SK-N-DZ (cell line): Measurements from ENCODE around the gene GSTO2.
A peak's percentile ranks its signal among the peaks of the same experiment; 100 is the strongest.

Experiments
- DNase-seq: peaks from one replicate; pipeline ENCODE4 v3.0.0-alpha.2; 2015; ENCODE audit warnings: low spot score

Gene GSTO2

DNA sequence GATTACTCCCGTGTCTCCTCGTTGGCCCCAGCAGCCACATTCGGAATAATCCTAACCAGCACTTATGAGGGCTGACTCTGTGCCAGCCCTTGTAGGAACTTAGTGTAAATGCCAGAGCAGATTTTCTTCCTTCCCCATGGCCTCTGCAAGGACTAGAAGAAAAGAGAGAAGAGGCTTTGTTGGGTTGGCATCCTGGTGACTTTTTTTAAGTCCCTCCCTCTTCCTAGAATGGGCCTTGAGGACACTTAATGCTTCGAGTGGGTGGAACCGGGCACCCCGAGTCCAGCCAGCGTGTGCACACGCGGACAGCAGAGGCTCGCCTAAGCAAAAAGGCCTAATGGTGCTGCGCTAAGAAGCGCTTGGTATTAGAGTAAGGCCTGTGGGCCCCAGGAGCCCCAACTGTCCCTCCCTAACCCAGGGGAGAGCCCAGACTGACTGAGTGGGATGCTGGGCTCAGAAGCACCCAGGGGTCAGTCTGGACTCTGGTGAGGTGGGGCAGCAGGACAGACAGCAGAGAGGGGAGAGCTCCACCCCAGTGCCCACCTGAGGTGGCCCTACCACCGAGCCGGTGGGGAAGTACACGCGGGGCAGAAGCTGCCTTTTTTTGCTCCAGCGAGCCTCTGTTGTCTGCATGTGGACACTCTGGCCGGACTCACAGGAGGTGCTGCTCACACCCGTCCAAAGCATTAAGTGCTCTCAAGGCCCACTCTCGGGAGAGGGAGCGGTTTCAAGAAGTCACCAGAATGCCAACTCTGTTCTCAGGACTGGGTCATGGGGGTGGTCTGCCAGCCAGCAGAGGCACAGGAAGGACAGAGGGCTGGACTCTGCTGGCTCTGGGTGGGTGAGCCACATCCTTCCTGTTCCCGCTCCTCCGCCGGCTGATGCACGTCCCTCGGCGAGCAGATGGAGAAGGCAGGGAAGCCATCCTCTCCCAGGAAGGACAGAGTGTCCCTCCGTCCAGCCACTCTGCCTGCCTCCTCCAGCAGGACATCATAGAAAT lies 56.8 kb downstream of the GSTO2 start:
- DNase-seq: no peak

DNA sequence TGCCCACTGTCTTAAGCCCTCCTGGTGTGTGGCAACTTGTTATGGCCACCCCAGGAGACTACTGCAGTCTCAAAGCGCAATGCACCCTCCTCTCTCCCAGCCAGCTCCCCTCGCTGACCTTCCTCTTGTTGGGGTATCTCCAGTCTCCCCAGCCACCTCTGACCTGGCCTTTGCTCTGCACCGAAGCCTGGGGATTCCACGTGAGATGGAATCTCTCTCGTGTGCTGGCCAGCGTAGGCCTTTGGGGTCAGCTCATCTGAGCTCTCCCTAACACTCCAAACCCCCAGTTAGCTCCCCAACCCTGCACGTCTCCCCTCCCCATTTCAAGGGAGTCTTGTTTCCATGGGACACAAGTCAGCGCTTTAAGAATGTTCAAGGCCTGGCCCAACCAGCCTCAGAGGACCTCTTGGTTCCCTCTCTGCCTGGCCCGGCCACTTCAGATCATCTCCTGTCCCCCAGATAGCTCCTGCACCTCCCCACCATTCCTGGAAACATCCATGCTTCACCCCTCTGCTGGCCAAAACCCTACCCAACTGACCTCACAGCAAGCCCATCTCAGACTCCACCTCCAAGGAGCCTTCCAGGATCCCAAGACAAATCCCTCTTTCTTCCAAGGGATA lies 58.1 kb downstream of the GSTO2 start:
- DNase-seq: no peak

DNA sequence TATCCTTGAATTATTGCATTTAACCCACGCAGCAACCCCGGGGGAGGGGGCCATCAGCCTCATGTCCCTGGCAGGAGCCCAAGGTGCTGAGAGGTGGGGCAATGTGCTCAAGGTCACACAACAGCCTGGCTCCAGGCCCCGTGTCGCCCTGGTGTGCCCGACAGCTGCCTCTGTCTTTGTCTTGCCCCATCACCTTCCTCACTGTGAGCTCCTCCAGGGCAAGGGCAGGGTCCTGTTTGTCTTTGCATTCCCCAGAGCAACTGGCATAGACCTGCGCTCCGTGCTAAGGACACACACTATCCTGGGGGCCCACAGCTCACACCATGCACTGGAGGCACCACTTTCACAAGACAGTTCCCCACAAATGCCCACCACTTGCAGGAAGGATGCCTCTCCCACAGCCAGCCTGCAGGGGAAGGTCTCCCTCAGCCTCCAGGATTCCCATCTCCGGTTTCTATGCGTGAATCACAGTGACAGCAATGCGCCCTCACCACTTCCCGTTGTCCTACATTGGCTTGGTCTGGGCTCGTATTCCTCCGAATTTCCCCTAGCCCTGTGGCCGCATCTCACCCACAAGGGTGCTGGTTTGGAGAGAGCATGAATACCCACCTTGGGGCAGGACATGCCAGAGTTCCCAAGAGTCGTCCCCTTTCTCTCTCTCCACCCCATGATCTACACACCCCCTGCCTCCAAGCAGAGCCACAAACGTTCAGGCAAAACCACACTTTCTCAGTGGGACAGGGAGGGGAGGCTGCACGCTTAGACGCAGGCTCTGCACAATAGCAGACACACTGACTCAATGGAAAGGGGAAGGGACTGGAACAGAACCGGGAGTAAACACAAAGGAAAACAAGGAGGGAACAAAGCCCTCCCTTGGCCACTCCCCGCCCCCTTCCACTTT lies 59.0 kb downstream of the GSTO2 start:
- DNase-seq: no peak

DNA sequence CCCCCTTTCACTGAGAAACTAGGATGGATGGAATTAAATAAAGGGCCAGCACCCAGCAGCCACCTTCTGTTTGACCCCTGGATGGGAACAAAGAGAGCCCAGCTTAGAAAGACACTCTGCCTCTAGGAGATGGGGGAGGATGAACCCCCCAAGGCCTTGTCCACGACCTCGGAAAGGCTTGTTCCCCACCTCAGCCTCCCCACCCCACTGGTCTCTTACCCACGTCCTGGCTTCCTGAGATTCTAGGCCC lies 59.6 kb downstream of the GSTO2 start:
- DNase-seq: no peak

DNA sequence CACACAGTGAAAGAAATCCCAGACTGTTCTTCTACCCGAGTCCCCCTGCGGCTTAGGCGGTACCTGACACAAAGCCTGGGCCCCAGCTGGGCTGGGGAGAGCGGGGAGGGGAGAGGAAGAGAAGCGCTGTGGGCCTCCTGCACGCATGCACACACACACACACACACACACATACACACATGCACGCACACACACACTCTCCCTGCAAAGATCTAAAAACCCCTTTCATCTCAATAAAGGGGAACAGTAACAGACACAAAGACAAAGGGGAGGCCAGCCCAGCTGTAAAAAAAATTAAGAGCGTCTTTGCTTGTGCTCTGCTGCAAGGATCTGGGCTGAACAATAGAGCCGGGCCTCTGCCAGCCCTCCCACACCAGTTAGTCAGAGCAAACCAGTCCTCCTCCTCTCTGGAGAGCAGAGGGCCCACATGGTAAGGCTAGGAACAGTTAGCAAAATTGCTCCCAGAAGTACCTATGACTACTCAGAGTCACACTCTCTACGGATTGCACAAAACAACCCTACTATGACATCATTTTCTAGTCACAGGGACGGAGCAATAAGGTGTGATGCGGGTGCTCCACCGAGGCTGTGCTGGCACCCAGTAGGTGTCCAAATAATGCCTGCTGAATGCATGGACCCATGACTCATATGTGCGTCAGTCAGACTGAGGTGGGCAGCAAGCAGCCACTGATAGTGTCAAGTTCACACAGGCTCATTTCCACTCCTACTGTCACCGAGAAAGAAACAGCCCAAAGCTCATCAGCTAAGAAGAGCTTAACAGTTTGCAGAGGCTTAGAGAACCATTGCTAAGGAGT lies 60.1 kb downstream of the GSTO2 start:
- DNase-seq: no peak

DNA sequence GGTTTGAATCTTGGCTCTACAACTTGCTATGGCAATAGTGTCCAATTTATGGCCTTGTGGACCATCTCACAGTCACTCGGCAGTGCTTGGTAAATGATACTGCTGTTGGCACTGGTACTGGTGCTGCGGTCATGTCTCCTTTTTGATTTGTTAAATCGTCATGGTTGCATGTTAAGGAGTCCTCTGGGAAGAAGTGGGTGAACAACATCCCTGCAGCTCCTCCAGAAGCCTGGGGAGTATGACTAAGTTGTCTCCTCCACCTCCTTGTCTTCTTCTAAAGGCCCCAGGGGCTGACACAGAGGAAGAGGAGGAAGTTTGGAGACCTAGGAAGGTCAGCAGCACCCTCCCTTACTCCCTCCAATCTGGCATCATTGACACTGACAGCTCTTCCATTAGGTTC lies 60.8 kb downstream of the GSTO2 start:
- DNase-seq: no peak

DNA sequence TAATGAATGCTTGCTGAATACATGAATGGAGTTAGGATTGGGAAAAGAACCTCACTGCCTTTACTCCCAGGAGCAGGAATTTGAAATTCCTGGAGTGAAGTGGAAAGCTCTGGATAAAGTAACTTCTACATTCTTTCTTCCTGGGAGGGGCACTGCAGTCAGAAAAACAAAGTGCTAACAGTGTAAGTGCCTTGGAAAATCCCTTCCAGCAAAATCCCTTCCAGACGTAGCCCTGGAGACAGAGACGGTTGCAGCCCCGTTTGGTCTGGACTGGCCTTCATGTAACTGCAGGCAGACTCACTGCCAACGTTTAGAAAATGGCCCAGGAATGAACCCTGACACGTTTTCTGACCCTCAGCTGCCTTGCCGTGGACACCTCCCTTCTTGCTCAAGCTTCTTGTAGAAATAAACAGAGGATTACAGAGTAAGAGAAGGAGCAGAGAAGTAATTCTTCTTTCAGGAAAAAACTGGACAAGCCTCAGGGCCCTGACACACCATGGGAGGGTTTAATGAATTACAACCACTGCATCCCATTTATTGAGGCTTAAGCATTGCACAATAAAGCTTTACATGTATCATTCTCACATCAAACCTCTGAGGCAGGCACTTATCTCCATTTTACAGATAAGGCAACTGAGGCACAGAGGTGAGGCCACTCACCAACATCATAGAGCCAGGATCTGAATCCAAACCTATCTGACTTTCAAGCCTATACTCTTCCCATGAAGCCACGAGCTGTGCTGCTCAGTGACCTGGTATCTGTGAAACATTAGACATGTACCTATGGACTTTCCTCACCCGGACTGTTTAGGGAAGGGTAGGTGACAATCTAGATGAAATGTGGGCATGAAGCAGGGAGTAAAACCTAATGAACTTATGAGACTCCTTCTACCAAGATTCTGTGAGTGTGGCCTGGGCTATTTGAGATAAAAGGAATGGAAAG lies 61.5 kb downstream of the GSTO2 start:
- no peak for DNase-seq

DNA sequence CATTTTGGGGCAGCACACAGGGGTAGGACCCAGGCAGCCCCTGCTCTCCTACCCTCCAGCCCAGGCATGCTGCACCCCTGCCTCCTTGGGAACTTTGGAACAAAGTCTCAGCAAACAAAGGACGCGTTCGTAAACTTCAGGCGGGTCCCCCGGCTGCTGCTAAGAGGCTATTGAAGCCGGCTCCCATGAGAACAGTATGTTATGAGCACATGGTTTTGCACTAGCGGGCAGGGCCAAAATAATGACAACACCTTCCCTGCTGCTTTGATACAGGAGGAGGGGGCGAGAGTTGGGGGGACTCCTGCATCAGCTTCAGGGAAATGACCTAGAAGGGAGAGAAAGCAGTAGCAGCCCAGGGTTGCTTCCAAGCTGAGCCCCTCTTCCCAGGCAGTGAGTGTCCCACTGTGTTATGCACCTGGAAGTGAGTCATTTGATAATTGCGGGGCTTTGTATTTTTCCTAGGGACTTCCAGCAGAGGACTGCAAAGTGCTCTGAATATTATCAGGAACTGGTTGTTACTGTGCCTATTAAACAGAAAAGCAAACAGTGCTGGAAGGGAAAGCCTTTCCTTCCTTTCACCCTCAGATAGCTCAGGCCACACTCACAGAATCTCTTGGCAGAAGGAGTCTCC lies 62.3 kb downstream of the GSTO2 start:
- no peak for DNase-seq

DNA sequence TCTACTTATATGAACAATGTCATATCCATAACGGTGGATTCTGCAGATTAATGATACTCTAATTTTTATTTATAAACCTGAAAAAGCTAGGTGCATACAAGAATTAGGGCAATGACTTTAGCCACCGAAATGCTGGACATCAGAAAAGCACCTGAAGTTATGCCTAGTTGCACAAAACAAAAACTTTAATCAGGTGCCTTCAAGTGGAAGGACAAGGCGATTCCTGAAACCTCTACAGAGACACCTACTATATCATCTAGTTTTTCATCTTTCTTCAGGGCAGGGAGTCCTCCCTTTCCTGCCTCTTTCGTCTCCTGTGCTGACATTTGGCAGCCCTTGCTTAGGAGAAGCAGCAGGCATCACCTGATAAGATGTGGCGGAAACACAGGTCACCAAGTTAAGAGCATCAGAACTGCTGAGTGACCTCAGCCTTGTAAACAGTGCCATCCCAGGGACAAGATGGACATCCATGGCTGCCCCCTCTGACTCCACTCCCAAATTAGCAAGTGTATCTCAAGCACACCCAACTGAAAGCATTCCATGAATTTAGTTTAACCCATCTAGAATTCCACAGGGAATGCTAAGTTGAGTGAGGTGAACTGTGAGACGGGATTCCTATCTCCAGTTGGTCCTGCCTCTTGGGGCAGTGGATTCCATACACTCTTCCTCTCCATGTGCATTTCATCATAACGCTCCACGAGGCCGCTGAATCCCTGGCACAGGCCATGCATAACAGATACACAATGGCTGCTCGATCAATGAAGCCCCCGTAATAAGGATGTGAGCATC lies 63.5 kb downstream of the GSTO2 start:
- DNase-seq: no peak

DNA sequence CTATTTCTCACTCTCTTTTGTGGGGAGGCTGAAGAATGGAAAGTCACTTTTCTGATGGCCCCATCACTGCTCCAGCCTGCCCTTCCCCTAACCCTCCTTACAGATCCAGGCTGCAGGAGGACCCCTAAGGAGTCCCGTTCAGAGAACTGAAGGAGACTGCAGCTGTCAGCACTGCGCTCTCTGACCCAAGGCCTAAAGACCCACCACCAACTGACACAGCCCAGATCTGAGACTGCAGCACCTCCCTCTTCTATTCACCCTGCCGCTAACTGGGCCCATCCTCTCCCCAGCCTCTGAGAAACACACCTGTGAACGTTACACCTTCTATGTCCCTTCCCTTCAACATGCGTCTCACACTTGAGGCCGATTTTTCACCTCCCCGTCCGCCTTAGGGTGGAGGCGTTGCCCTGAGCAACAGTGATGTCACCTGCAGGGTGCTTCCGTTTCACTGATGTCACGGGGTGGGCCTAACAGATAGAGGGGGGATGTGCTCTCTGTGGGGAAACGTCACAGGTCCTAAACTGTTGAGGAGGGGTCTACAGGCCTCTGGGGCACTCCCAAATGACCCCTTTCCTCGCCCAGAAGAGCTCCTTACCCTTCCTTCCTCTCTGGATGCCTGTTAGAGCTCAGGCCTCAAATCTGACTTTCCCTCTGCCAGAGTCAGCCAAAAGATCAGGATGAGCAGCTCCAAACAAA lies 64.2 kb downstream of the GSTO2 start:
- no peak for DNase-seq

DNA sequence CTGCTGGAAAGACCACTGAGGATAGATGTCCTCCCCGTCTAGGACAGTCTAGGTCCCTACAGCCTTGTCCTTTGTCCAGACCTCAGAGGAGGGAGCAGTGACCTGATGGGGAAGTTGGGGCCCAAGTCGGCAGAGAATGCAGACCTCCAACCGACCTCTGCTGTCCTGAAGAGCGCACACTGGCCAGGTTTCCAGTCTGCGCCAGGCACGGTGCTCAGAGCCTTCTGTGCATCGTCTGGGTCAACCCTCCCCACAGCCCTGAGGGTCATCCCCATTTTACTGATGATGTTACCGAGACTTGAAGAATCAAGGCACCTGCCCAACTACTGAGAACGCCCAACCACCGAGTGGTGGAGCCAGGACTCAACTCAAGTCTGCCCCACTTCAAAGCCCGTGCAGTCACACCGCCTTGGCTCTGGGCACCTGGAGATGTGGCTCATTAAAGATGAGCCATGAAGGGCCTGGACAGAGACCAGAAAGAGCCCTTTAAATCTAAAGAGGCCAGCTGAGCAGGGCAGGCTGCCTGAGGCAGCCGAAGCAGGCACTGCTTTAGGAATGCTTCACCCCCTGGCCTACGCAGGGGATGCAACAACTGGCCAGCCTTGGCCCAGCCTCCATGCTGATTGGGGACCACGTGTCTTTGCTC lies 64.9 kb downstream of the GSTO2 start:
- no peak for DNase-seq

DNA sequence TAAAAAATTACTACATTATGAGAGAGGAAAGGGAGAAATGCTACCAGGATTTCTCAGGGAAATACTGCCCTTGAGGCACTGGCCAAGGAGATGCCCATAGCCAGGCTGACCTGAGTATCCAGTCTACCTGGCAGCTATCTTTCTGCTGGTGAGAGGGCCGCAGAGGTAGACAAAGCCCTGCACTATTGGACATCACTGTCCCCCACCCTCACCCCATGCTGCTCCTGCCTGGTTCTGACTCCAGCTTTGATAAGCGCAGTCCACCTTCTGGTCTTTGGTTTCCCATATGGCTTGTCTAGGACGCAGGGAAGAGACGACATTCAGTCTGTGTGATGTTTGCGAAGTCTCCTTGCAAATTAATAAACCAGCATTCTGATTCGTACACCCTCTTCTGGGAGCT lies 65.6 kb downstream of the GSTO2 start:
- no peak for DNase-seq

DNA sequence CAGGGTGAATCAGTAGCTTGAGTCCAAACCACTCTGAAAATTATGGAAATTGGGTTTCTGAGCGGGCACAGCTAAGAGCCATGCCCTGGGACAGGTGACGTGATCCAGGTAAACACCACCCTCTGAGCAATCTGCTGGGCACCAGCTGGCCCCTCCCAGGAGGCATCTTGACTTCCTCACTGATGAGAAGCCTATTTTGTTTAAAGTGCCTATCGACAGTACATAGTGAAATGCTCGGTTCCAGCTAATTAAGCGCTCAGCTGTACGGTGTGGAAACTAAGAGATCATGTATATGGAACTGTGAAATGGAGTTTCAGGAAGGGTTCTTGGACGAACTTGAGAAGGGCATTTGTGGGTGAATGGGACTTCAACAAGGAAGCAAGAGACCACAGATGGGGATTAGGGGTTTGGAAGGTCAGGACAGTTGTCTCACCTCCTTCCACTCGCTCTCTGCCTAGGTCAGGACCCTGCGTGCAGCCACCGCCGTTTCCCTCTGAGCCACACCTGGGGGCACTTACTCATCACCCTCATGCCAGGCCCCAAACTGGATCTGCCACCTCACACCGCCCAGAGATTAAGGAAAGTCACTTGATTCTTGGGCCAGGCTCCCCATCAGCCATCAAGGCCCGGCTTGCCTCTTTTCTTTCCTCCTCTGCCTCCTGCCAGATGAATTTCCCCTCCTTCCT lies 66.1 kb downstream of the GSTO2 start:
- DNase-seq: no peak

DNA sequence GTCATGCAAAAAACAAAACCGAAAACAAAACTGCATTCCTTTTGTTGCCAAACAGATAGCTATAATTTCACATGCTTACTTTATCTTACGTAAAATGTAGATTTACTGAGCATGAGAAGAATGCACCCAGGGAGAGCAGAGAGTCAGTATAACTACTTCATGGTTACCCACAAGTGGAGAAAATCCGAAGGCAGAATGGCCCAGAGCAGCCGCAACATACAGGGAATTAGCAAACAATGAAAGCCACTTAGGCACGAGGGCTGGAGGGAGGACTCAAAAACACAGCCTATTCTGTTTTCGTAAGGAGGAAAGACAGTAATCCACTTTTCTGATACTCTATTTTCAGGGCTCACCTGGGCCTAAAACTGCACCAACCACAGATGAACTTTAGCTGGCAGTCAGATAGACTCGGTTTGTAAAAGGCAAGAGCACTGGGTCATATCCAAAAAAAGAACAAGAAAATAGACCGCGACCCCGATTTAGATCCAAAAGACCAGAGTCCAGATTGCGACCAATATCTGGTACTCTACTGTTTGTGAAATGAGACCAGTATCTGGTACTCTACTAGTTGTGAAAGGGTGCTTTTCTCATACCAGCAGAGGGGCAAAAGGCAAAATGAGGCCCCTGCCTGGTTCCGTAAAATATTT lies 68.0 kb downstream of the GSTO2 start:
- no peak for DNase-seq

DNA sequence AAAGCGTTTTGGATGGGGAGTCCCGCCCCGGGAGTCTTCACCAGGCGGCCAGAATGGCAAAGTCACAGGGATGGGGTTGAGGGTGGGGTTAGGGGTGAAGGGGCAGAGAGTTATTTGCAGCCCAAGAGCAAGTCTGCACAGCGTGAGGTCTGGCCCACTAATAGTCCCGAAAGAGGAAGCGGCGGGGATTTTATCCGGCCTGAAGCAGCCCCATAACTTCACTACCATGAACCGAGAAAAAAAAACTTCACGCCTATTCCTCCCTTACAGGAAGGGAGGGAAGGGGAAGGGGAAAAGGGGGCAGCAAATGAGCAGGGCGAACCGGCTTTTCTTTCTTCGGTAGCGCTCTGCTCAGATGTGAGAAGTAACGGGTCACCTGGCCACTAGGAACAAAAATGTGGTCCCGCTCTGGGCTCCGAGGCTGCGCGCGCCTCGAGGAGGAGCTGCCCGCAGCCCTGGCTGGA lies 68.6 kb downstream of the GSTO2 start:
- DNase-seq: no peak

DNA sequence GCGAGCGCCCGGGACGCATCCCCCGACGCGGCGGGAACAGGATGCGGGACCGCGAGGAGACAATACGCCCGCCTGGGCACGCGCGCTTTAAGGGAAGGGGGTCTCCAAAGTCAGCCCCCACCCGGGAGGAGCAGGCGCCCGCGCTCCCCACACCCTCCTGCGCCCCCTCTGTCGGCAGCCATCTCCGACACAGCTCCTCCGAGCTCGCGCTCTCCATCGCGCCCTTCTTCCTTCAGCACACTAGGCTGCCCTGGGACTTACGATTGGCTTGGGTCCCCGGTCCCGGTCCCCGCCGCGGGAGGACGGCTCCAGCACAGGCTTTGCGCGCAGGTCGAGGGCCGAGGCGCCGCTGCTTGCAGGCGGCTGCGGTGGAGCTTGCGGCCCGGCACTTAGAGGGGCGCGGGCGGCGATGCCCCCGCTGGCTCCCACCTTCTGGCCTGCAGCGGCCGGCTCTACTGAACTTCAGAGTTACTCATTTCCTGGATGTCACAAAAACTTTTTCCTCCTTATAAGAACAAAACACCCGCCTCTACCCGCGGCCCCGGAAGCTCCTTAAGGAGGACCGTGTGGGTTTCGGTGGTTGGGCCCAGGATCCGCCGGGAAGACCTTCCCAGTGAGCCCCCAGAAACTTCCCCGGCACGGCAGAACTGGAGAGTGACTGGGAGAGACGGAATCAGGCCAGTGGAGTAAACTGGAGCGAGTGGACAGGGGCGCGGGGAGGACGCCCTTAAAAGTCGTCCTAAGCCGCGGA lies 69.2 kb downstream of the GSTO2 start, which contains the start of gene ITPRIP:
Gene ITPRIP, minus strand, starts transcription at position 481 of the 751 bp plus-strand sequence. CDS start 22,414 bp downstream, outside the sequence.
- DNase-seq: peak; percentile 52
